Sciatic nerve (tissue), 2 donors: ENCODE data around the gene IARS2. TPM values are rescaled to one million over a fixed set of nuclear protein-coding genes. Genes with fewer than 3 reads are reported as not detected.
"Not testable (repeated sequence)": the region's sequence is repeated elsewhere in the genome, so short reads cannot be mapped to it uniquely, and the experiment has no call there.

ENCODE experiments used
- ATAC-seq: fragments of 200-7000 bp; cut with Tn5 transposase; one replicate; pipeline ENCODE4 v1.9.1; 2020; ENCODE audit warnings: mild to moderate bottlenecking, moderate library complexity
- DNase-seq: peaks from one replicate; pipeline ENCODE4 v3.0.0-alpha.2; 2020; ENCODE audit warnings: low spot score
- intact Hi-C: fragments of 100-400 bp; cut with DNase I; formaldehyde crosslinking; loops from one replicate; pipeline ENCODE4 v1.14.2; 2022
- total RNA-seq: library from RNA; stranded (reverse); fragmentation: NEBNext Ultra II Directional; extraction: Animal tissue kit (Norgen Biotek cat#: 25700); gene quantifications from one replicate; pipeline ENCODE4 v1.2.1, GENCODE V29; 2021
- donor health status: DM: no; HTN: no; CAD: no.
- donor health status: DM: no; HTN: no; CAD: no.

Gene IARS2
- total RNA-seq, 1 donor from 2014 or later, result 48.7 TPM

DNA sequence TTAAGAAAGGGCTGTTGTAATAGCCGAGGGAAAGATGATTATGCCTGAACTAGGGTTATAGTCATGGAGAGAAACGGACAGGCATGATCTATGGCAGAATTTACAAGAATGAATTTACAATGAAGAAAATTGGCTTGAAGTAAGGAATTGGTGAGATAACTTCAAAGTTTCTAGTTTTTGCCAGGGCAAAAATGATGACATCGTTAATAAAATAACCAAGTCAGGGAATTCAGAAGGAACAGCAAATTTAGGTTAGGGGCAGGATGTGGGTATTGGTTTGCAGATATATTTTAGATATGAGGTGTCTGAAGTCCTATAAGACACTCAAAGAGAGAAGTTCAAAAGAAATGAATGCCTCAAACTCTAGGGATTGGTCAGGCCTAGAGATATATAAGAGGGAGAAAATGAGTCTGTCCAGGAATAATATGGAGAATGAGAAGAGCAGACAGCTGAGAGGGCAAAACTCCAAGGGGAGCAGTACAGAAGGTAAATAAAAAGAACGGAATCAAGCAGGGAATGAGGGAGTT lies 62.8 kb downstream of the IARS2 start:
- ATAC-seq (no peak), DNase-seq (no peak)
- intact Hi-C loops, result no loop called here

DNA sequence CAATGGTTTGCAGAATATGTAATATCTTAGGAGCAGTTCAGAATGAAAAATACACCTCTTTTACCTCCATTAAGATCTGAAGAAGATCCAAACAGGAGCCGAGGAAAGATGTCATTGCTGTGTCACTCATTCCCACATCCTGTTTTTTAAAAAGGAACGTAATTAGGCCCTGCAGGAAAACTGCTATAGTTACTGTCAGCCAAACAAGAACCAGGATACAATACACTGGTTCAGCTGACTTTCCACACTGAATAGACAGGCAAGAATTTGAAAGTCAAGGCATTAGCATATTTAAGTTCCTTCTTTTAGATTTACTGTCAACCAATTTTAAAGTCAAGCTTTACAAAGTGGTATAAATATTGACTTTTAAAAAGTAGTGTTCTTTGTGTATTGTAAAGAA lies 63.8 kb downstream of the IARS2 start:
- DNase-seq, result no peak
- intact Hi-C loops, result no loop called here
- ATAC-seq, result no peak

DNA sequence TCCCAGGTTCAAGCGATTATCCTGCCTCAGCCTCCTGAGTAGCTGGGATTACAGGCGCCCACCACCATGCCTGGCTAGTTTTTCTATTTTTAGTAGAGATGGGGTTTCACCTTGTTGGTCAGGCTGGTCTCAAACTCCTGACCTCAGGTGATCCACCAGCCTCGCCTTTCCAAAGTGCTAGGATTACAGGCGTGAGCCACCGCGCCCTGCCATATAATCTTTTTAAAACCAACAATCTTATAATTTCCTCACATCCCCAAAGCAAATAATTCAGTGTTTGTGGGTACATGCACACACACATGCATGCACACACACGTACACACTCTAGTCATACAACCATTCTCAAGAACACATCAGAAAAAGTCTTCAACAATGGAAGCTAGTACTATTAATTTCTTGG lies 64.6 kb downstream of the IARS2 start:
- intact Hi-C loops, ATAC-seq, DNase-seq: not testable (repeated sequence)

DNA sequence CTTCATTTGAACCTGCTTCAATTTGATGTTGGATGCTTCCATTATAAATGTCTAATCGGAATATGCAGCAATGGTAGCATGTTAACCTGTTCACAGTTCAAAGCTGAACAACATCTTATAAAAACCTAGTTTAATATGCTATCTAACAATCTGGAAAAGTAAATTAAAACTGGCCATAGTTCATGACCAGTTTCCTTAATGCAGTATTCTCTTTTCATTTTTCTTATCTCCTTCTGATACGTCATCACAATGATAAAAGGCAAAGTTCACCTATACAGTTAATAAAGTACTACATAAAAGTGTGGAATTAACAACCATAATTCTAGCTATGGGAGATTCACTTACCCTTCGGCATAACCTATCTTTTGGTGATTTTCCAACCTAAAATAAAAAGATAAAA lies 65.1 kb downstream of the IARS2 start:
- no peak for DNase-seq
- ATAC-seq, result no peak
- intact Hi-C loops, result no loop called here

DNA sequence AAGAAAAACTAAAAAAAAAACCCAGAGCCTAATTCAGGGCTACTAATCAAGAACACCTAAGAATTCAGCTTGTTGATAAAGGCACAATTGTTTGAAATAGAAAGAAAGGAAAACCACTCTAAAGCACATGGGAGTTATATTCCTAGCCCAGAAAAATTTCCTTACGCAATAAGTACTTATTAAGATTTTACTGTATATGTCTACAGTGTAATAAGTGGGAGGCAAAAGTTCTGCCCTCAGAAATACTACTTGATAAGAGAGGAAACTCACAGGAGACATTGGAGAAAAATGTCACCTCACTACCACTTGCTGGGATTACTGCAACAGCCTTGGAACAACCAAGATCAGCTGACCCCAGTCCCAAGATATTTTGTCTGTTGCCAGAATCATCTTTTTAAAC lies 66.1 kb downstream of the IARS2 start:
- no peak for DNase-seq
- ATAC-seq, result no peak
- intact Hi-C loops, result no loop called here

- ATAC-seq, result no peak
- intact Hi-C loops, result no loop called here
- DNase-seq, result no peak
Measured at GRCh38 chr1:220164116-220164515, 70.2 kb downstream of the IARS2 start.

- no peak for DNase-seq
- intact Hi-C loops, result no loop called here
- ATAC-seq, result no peak
Measured at GRCh38 chr1:220164517-220164916, 70.6 kb downstream of the IARS2 start.

GRCh38 chr1:220166853-220167252 lies 72.9 kb downstream of the IARS2 start:
- DNase-seq (no peak), ATAC-seq (no peak)
- intact Hi-C loops, result no loop called here

DNA sequence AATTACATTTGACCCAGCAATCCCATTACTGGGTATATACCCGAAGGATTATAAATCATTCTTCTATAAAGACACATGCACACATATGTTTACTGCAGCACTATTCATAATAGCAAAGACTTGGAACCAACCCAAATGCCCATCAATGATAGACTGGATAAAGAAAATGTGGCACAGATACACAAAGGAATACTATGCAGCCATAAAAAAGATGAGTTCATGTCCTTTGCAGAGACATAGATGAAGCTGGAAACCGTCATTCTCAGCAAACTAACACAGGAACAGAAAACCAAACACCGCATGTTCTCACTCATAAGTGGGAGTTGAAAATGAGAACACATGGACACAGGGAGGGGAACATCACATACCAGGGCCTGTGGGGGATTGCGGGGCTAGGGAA lies 76.0 kb downstream of the IARS2 start:
- intact Hi-C loops, ATAC-seq, DNase-seq: not testable (repeated sequence)

- ATAC-seq, result no peak
- DNase-seq, result no peak
- intact Hi-C loops, result no loop called here
Measured at GRCh38 chr1:220170836-220171526, 77.0 kb downstream of the IARS2 start.

- ATAC-seq (no peak), DNase-seq (no peak)
Measured at GRCh38 chr1:220176540-220176939, 82.6 kb downstream of the IARS2 start.

DNA sequence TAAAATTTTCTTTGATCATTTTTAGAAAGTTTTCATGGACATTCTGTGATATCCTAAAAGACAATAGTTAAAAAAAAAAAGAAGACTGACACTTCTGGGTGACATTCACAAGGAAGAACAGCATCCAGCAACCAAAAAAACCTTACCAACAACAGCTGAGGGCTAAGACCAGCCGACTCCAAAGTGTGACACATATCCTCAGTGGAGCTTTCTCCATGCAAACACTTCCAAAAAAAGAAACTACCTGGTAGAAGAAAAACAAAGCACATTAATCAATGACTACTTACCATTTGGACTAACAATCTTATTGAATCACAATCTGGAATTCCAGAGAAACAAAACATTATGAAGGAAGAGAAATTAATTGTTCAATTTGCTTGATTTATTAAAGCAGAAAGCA lies 88.2 kb downstream of the IARS2 start:
- DNase-seq (no peak), ATAC-seq (no peak)
- intact Hi-C loops, result no loop called here

More at GRCh38 chr1:220176540-220176939, 82.6 kb downstream of the IARS2 start:
- intact Hi-C loops, result no loop called here

- no peak for ATAC-seq
- intact Hi-C loops, result no loop called here
- no peak for DNase-seq
Measured at GRCh38 chr1:220182656-220183055, 88.7 kb downstream of the IARS2 start.

GRCh38 chr1:220184506-220184905 lies 90.6 kb downstream of the IARS2 start:
- ATAC-seq (no peak), DNase-seq (no peak)
- intact Hi-C loops, result no loop called here

DNA sequence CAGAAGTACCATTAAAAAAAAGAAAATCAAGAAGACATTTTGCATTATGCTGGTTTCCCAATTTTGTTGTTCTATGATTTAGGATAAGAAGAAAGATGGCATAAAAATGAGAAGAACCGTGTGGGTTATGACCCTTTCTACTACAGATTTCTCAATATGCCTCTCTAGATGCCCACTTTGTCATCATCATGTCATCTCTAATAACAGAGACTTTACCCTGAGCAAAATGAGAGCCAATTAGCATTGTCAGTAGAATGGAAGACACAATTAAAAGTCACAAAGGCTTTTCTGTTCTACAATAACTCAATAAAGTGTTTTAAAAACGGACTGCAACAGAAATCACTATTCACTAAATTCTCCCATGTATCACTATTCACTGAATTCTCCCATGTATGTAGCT lies 92.8 kb downstream of the IARS2 start:
- ATAC-seq (no peak), DNase-seq (no peak)
- intact Hi-C loops, result no loop called here

GRCh38 chr1:220188538-220188937 lies 94.6 kb downstream of the IARS2 start:
- no peak for ATAC-seq
- intact Hi-C loops, result no loop called here
- DNase-seq, result no peak

DNA sequence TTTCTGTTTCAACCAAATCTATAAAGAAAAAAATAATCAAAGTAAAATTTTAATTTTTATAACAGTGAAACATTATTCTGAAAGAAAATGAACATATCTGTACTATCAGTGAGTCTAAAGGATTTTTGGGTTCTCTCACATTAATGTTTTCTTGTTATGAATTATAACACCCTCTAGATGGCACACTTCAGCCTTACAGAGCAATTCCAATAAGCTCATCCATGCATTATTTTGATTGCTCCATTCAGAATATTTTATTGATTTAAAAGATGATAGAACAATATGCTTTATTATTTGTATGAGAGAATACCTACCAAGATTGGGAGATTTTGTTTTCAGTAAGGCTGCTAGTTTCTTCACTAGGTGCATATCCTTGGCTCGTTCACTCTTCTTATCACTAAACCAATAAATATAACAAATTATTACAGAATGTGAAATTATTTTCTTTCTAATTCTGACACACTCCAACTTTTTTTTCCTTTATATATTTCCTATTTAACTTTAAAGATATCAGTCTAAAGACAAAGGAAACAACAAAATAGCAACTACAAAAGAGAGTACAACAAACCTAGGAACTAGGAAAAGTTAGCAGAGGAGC lies 95.9 kb downstream of the IARS2 start:
- ATAC-seq (no peak), DNase-seq (no peak)
- intact Hi-C loops, result no loop called here

DNA sequence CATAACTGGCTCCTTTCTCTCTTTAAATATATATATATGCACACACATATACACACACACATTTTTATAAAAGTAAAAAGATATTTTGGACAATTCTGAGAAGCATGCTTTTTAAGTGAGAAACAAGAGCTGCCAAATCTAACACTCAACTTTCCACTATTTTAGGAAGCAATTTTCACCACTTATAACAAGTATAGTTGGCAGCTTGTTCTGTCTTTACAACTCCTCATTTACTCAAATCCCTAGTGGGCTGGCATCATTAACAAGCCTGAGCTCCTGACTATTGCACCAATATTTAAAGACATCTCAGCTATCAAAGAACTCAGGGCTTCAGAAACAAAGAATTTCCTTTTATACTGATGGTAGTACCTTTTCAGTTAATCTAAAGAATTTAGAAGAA lies 101.8 kb downstream of the IARS2 start:
- ATAC-seq (no peak), DNase-seq (no peak)
- intact Hi-C loops, result no loop called here
